SK-N-SH (cell line): ENCODE results near the gene ACOT8.

Source experiments
- CHD2 ChIP-seq: fragments of 150-350 bp; IDR thresholded peaks from 2 replicates; pipeline ENCODE4 v1.6.1; 2018; ENCODE audit warnings: low read length; ENCODE audit not compliant: partially characterized antibody
- GABPA ChIP-seq: IDR thresholded peaks from 2 replicates; pipeline ENCODE4 v1.4.0; 2012; ENCODE audit warnings: low read depth, mild to moderate bottlenecking
- JUND ChIP-seq: IDR thresholded peaks from 2 replicates; pipeline ENCODE4 v1.4.0; 2012
- POLR2AphosphoS5 ChIP-seq: IDR thresholded peaks from 2 replicates; pipeline ENCODE4 v1.6.1; 2012; ENCODE audit warnings: low read depth, low read length
- SIN3A ChIP-seq: IDR thresholded peaks from 2 replicates; pipeline ENCODE4 v1.6.1; 2012; ENCODE audit warnings: low read depth, mild to moderate bottlenecking, low read length, moderate library complexity, borderline replicate concordance
- SMC3 ChIP-seq: IDR thresholded peaks from 2 replicates; pipeline ENCODE4 v1.6.1; 2012; ENCODE audit warnings: low read depth, low read length, improper control_type of control experiment
- YY1 ChIP-seq: IDR thresholded peaks from 2 replicates; pipeline ENCODE4 v1.4.0; 2012; ENCODE audit warnings: low read depth, mild to moderate bottlenecking
- TF ChIP-seq, protein P1 (sequence below): fragments of 200-600 bp; sonication (generic); IDR thresholded peaks from 2 replicates; pipeline ENCODE4 v1.6.1; 2017; ENCODE audit warnings: antibody characterized with exemption, mild to moderate bottlenecking, moderate library complexity
- TF ChIP-seq, protein P2 (sequence below): IDR thresholded peaks from 2 replicates; pipeline ENCODE4 v1.4.0; 2012; ENCODE audit warnings: low read depth, borderline replicate concordance
- TF ChIP-seq, protein P3 (sequence below): fragments of 150-350 bp; IDR thresholded peaks from 2 replicates; pipeline ENCODE4 v1.6.1; 2017; ENCODE audit warnings: antibody characterized with exemption, low read length, low read depth, borderline replicate concordance
- TF ChIP-seq, protein P4 (sequence below): IDR thresholded peaks from 2 replicates; pipeline ENCODE4 v1.4.0; 2012; ENCODE audit warnings: low read depth, borderline replicate concordance
- TF ChIP-seq, protein P5 (sequence below): IDR thresholded peaks from 2 replicates; pipeline ENCODE4 v1.4.0; 2012; ENCODE audit warnings: low read depth
- TF ChIP-seq, protein P6 (sequence below): IDR thresholded peaks from 2 replicates; pipeline ENCODE4 v1.6.1; 2012; ENCODE audit warnings: mild to moderate bottlenecking, low read depth, low read length, moderate library complexity
- TF ChIP-seq, protein P7 (sequence below): IDR thresholded peaks from 2 replicates; pipeline ENCODE4; 2012

DNA sequence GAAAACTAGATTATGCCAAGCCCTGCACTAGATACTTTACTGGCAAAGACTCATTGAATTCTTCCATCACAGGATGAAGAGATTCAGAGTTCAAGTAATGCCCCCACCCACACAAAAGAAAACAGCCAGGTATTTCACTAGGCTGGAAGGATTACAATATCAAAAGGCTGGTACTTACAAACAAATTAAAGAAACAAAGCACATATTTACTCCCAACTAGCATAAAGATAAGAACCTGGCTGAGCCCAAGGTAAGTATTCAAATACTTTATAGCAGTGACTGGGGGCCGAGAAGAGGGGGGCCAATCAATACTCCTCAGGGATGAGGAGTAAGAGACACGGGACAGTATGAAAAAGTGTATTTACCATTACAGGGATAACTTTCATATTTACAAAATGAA lies 3.7 kb downstream of the ACOT8 start:
- TF ChIP-seq, protein P1, sequence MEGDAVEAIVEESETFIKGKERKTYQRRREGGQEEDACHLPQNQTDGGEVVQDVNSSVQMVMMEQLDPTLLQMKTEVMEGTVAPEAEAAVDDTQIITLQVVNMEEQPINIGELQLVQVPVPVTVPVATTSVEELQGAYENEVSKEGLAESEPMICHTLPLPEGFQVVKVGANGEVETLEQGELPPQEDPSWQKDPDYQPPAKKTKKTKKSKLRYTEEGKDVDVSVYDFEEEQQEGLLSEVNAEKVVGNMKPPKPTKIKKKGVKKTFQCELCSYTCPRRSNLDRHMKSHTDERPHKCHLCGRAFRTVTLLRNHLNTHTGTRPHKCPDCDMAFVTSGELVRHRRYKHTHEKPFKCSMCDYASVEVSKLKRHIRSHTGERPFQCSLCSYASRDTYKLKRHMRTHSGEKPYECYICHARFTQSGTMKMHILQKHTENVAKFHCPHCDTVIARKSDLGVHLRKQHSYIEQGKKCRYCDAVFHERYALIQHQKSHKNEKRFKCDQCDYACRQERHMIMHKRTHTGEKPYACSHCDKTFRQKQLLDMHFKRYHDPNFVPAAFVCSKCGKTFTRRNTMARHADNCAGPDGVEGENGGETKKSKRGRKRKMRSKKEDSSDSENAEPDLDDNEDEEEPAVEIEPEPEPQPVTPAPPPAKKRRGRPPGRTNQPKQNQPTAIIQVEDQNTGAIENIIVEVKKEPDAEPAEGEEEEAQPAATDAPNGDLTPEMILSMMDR, result no peak
- TF ChIP-seq SIN3A (no peak), JUND (no peak), POLR2AphosphoS5 (no peak), SMC3 (no peak), YY1 (no peak), GABPA (no peak), CHD2 (no peak)
- TF ChIP-seq, protein P2, sequence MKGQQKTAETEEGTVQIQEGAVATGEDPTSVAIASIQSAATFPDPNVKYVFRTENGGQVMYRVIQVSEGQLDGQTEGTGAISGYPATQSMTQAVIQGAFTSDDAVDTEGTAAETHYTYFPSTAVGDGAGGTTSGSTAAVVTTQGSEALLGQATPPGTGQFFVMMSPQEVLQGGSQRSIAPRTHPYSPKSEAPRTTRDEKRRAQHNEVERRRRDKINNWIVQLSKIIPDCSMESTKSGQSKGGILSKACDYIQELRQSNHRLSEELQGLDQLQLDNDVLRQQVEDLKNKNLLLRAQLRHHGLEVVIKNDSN, result no peak
- TF ChIP-seq, protein P3, sequence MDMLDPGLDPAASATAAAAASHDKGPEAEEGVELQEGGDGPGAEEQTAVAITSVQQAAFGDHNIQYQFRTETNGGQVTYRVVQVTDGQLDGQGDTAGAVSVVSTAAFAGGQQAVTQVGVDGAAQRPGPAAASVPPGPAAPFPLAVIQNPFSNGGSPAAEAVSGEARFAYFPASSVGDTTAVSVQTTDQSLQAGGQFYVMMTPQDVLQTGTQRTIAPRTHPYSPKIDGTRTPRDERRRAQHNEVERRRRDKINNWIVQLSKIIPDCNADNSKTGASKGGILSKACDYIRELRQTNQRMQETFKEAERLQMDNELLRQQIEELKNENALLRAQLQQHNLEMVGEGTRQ, result no peak
- TF ChIP-seq, protein P4, sequence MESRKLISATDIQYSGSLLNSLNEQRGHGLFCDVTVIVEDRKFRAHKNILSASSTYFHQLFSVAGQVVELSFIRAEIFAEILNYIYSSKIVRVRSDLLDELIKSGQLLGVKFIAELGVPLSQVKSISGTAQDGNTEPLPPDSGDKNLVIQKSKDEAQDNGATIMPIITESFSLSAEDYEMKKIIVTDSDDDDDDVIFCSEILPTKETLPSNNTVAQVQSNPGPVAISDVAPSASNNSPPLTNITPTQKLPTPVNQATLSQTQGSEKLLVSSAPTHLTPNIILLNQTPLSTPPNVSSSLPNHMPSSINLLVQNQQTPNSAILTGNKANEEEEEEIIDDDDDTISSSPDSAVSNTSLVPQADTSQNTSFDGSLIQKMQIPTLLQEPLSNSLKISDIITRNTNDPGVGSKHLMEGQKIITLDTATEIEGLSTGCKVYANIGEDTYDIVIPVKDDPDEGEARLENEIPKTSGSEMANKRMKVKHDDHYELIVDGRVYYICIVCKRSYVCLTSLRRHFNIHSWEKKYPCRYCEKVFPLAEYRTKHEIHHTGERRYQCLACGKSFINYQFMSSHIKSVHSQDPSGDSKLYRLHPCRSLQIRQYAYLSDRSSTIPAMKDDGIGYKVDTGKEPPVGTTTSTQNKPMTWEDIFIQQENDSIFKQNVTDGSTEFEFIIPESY, result no peak
- TF ChIP-seq, protein P5, sequence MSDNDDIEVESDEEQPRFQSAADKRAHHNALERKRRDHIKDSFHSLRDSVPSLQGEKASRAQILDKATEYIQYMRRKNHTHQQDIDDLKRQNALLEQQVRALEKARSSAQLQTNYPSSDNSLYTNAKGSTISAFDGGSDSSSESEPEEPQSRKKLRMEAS, result no peak
- TF ChIP-seq, protein P6, sequence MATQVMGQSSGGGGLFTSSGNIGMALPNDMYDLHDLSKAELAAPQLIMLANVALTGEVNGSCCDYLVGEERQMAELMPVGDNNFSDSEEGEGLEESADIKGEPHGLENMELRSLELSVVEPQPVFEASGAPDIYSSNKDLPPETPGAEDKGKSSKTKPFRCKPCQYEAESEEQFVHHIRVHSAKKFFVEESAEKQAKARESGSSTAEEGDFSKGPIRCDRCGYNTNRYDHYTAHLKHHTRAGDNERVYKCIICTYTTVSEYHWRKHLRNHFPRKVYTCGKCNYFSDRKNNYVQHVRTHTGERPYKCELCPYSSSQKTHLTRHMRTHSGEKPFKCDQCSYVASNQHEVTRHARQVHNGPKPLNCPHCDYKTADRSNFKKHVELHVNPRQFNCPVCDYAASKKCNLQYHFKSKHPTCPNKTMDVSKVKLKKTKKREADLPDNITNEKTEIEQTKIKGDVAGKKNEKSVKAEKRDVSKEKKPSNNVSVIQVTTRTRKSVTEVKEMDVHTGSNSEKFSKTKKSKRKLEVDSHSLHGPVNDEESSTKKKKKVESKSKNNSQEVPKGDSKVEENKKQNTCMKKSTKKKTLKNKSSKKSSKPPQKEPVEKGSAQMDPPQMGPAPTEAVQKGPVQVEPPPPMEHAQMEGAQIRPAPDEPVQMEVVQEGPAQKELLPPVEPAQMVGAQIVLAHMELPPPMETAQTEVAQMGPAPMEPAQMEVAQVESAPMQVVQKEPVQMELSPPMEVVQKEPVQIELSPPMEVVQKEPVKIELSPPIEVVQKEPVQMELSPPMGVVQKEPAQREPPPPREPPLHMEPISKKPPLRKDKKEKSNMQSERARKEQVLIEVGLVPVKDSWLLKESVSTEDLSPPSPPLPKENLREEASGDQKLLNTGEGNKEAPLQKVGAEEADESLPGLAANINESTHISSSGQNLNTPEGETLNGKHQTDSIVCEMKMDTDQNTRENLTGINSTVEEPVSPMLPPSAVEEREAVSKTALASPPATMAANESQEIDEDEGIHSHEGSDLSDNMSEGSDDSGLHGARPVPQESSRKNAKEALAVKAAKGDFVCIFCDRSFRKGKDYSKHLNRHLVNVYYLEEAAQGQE, result no peak
- TF ChIP-seq, protein P7, sequence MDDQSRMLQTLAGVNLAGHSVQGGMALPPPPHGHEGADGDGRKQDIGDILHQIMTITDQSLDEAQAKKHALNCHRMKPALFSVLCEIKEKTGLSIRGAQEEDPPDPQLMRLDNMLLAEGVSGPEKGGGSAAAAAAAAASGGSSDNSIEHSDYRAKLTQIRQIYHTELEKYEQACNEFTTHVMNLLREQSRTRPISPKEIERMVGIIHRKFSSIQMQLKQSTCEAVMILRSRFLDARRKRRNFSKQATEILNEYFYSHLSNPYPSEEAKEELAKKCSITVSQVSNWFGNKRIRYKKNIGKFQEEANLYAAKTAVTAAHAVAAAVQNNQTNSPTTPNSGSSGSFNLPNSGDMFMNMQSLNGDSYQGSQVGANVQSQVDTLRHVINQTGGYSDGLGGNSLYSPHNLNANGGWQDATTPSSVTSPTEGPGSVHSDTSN, result no peak
